Measurements from ENCODE around the gene HTRA1. TPM values are rescaled to one million over a fixed set of nuclear protein-coding genes. Genes with fewer than 3 reads are reported as not detected.

HTRA1 gene
- total RNA-seq, 1 experiment from 2014 or later, result 0.17 TPM

DNA sequence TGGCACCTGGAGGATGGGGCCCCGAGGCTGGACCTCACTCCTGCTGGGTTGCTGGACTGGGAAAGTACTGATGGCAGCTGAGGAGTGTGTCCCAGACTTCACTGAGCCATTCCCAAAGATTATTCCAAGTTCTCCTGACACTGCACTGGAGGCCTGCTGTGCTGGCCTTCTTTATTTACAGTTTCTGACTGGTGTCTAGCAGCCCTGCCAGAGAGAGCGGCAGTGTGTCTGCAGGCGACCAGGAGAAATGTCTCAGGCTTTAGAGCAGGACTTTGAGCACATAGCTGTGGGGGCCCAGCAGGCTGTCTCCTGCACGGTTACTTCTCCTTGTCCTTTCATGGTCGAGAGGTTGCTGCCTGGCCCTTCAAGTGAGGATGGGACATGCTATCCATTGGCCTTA lies 16.1 kb downstream of the HTRA1 start:
- intact Hi-C loops (cut with micrococcal nuclease; ENCODE audit: unreplicated experiment), result no loop called here
- Histone ChIP-seq H3K4me1 (ENCODE audit: insufficient read depth, low read length, poor library complexity, severe bottlenecking) (no peaks in the 10 kb centered on the region), H3K27me3 (replicated peaks; ENCODE audit: insufficient read depth, low read depth, low read length, poor library complexity) (no peaks in the 10 kb centered on the region), H3K4me3 (ENCODE audit: low read depth, low read length, poor library complexity, severe bottlenecking) (no peak overlapping the region), H3K36me3 (ENCODE audit: insufficient read depth, low read length, poor library complexity, severe bottlenecking) (no peaks in the 10 kb centered on the region), H3K9me3 (ENCODE audit: low read depth, low read length, poor library complexity, severe bottlenecking) (no peaks in the 10 kb centered on the region), H3K27ac (ENCODE audit: low read depth, low read length, poor library complexity, severe bottlenecking) (no peak overlapping the region)
- CTCF ChIA-PET, result no interaction called here
- no TSS peak for BruUV-seq (replicated peaks)
- POLR2A ChIA-PET (ENCODE audit: low non-redundant PET), result no interaction called here
- TF ChIP-seq EZH2 (IDR thresholded peaks at IDR 0.05; ENCODE audit: borderline replicate concordance, low read depth, low read length, poor library complexity, severe bottlenecking), result no peak
- TF ChIP-seq, protein P1, sequence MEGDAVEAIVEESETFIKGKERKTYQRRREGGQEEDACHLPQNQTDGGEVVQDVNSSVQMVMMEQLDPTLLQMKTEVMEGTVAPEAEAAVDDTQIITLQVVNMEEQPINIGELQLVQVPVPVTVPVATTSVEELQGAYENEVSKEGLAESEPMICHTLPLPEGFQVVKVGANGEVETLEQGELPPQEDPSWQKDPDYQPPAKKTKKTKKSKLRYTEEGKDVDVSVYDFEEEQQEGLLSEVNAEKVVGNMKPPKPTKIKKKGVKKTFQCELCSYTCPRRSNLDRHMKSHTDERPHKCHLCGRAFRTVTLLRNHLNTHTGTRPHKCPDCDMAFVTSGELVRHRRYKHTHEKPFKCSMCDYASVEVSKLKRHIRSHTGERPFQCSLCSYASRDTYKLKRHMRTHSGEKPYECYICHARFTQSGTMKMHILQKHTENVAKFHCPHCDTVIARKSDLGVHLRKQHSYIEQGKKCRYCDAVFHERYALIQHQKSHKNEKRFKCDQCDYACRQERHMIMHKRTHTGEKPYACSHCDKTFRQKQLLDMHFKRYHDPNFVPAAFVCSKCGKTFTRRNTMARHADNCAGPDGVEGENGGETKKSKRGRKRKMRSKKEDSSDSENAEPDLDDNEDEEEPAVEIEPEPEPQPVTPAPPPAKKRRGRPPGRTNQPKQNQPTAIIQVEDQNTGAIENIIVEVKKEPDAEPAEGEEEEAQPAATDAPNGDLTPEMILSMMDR (conservative IDR thresholded peaks at IDR 0.05; ENCODE audit: low read depth, low read length), result no peak
- no peak for DNase-seq (ENCODE audit: low spot score)

DNA sequence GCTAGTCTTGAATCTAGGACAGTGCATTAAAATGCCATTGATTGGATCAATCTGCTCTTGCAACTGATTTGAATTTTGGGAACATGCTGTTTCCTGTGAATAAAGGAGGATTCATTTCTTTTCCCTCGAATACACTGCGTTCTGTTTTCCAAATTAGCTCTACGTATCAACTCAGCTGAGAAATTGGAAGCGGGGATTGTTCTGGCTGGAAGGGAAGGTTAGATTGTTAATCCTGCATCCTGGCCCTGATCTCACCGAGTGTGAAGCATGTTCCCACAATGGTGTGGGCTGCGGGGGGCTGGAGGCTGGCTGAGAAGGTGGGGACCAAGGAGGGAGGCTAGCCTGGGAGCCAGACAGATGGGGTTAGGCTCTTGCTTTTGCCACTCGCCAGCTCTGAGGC lies 17.6 kb downstream of the HTRA1 start:
- TF ChIP-seq, protein P1 (conservative IDR thresholded peaks at IDR 0.05; ENCODE audit: low read depth, low read length), result no peak
- TF ChIP-seq EZH2 (IDR thresholded peaks at IDR 0.05; ENCODE audit: borderline replicate concordance, low read depth, low read length, poor library complexity, severe bottlenecking), result no peak
- no peaks in the 10 kb centered on the region for H3K9me3 ChIP-seq (ENCODE audit: low read depth, low read length, poor library complexity, severe bottlenecking)
- intact Hi-C loops (cut with micrococcal nuclease; ENCODE audit: unreplicated experiment), result no loop called here
- DNase-seq (ENCODE audit: low spot score), result no peak
- POLR2A ChIA-PET (ENCODE audit: low non-redundant PET), result no interaction called here
- CTCF ChIA-PET, result no interaction called here
- H3K27ac ChIP-seq (ENCODE audit: low read depth, low read length, poor library complexity, severe bottlenecking), result no peak overlapping the region
- no peaks in the 10 kb centered on the region for H3K4me1 ChIP-seq (ENCODE audit: insufficient read depth, low read length, poor library complexity, severe bottlenecking)
- no peaks in the 10 kb centered on the region for H3K27me3 ChIP-seq (replicated peaks; ENCODE audit: insufficient read depth, low read depth, low read length, poor library complexity)
- BruUV-seq (replicated peaks), result no TSS peak
- no peak overlapping the region for H3K4me3 ChIP-seq (ENCODE audit: low read depth, low read length, poor library complexity, severe bottlenecking)
- no peaks in the 10 kb centered on the region for H3K36me3 ChIP-seq (ENCODE audit: insufficient read depth, low read length, poor library complexity, severe bottlenecking)

DNA sequence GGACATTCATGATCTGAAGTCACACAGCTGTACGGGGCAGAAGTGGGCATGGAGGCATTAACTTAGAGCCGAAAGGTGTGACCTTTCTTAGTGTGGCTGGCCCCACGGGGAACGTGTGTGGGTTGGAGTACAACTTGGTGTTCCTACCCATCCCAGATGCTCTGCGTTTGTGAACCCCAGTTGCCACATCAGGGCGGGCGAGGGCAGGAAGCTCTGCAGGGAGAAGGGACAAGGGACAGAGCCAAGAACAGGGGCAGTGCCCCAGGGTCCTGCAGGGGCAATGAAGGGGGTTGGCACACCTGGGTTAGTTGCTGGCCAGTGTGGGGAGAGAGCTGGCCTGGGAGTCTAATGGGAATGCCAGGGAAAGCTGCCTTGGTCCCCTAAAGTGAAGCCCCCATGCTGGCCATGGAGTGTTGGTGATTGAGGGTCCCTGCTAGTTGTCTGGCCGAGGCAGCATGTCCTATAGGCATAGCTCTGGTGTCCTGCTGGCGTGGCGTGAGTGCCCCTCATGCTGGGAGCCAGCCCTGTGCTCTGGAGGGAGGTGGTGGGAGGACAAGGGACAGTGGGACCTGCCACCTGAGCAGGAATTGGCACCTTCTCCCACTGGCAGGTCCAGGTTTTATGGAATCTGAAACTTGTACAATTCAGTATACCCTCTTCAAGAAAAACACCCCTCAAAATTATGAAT lies 18.9 kb downstream of the HTRA1 start:
- Histone ChIP-seq H3K4me1 (ENCODE audit: insufficient read depth, low read length, poor library complexity, severe bottlenecking) (no peaks in the 10 kb centered on the region), H3K27ac (ENCODE audit: low read depth, low read length, poor library complexity, severe bottlenecking) (no peak overlapping the region), H3K4me3 (ENCODE audit: low read depth, low read length, poor library complexity, severe bottlenecking) (no peak overlapping the region), H3K9me3 (ENCODE audit: low read depth, low read length, poor library complexity, severe bottlenecking) (no peaks in the 10 kb centered on the region), H3K27me3 (replicated peaks; ENCODE audit: insufficient read depth, low read depth, low read length, poor library complexity) (no peaks in the 10 kb centered on the region), H3K36me3 (ENCODE audit: insufficient read depth, low read length, poor library complexity, severe bottlenecking) (no peaks in the 10 kb centered on the region)
- no peak for DNase-seq (ENCODE audit: low spot score)
- TF ChIP-seq, protein P1 (conservative IDR thresholded peaks at IDR 0.05; ENCODE audit: low read depth, low read length), result no peak
- TF ChIP-seq EZH2 (IDR thresholded peaks at IDR 0.05; ENCODE audit: borderline replicate concordance, low read depth, low read length, poor library complexity, severe bottlenecking), result no peak
- ChIA-PET POLR2A (ENCODE audit: low non-redundant PET) (no interaction called here), CTCF (no interaction called here)
- intact Hi-C loops (cut with micrococcal nuclease; ENCODE audit: unreplicated experiment), result no loop called here
- BruUV-seq (replicated peaks), result no TSS peak
